Body of pancreas (tissue), 4 donors: ENCODE results near the gene MXRA7. TPM values are rescaled to one million over a fixed set of nuclear protein-coding genes. Genes with fewer than 3 reads are reported as not detected.
"Not testable (repeated sequence)": the region's sequence is repeated elsewhere in the genome, so short reads cannot be mapped to it uniquely, and the experiment has no call there.

Experiments
- ATAC-seq: fragments of 150-250 bp; one replicate; pipeline ENCODE4 v1.9.1; 2016
- DNase-seq, 4 donors: peaks; one replicate each; pipeline ENCODE4 v3.0.0-alpha.2; 2019
- H3K27ac ChIP-seq, 4 donors: fragments of 200-600 bp; sonication (generic); 1 replicate in 3 of 4; 2 replicates in 1 of 4; pipeline versions ENCODE4 v1.5.1 to v1.6.1; 2016 to 2019; ENCODE audit warnings: mild to moderate bottlenecking in 1 of 4, mixed read lengths in 1 of 4, moderate library complexity in 1 of 4
- H3K27me3 ChIP-seq, 2 donors: fragments of 200-600 bp; sonication (generic); one replicate each; pipeline ENCODE4 v1.6.0; 2016; ENCODE audit warnings: mild to moderate bottlenecking in 1 of 2
- H3K36me3 ChIP-seq, 2 donors: fragments of 200-600 bp; sonication (generic); replicated peaks in 1 of 2; 2 replicates each; pipeline ENCODE4 v1.5.1; 2016; ENCODE audit warnings: low read depth in 2 of 2; ENCODE audit not compliant: insufficient read depth in 1 of 2
- H3K4me1 ChIP-seq: fragments of 200-600 bp; sonication (generic); one replicate; pipeline ENCODE4 v1.6.0; 2016
- H3K4me3 ChIP-seq, 2 donors: fragments of 200-600 bp; sonication (generic); 1 replicate in 1 of 2; 2 replicates in 1 of 2; pipeline ENCODE4 v1.5.1; 2016 to 2019
- H3K9me3 ChIP-seq, 3 donors: fragments of 200-600 bp; sonication (generic); 1 replicate in 2 of 3; 2 replicates in 1 of 3; pipeline ENCODE4 v1.5.1; 2016
- CTCF ChIP-seq, 7 experiments: fragments of 450-650 bp in 4 of 7; fragments of 200-600 bp in 3 of 7; sonication (generic) in 3 of 7; IDR thresholded peaks; one replicate each; pipeline ENCODE4 v1.5.1; 2016 to 2019; ENCODE audit warnings: antibody characterized with exemption in 7 of 7
- POLR2A ChIP-seq, 3 donors: fragments of 450-650 bp; IDR thresholded peaks; one replicate each; pipeline ENCODE4 v1.6.1; 2016; ENCODE audit warnings: antibody characterized with exemption in 3 of 3, mild to moderate bottlenecking in 2 of 3
- WGBS, 2 donors: methylation state at CpG; one replicate each; pipeline ENCODE4 v1.1.5; 2017; 5-methylcytosine and 5-hydroxymethylcytosine counted together
- intact Hi-C: fragments of 100-400 bp; cut with DNase I; formaldehyde crosslinking; loops from one replicate; pipeline ENCODE4 v1.15.1; 2023
- total RNA-seq, 2 donors: library from RNA; depleted of rRNA; stranded (reverse); fragments of >200 nt; gene quantifications; one replicate each; pipeline ENCODE4 v1.1.0, GENCODE V29; 2016

The MXRA7 gene
- total RNA-seq, 2 donors from 2014 or later: 71.9 to 87.4 TPM

- intact Hi-C loops: loop anchor here (10.0 kb wide), 1 partner anchor 191 kb away; no protein-coding TSS in a partner anchor
- Histone ChIP-seq H3K27me3 (no peaks in the 10 kb centered on the region), H3K27ac (peak overlapping the region in 2 of 4 donors; percentile 8 to 60), H3K9me3 (no peaks in the 10 kb centered on the region), H3K4me3 (no peak overlapping the region), H3K4me1 (peaks cover 19% of the 10 kb centered on the region), H3K36me3 (peaks cover 15 to 48% of the 10 kb centered on the region in 2 donors)
- DNase-seq: peak in 1 of 4 donors; percentile 70
- WGBS, 2 donors: 73 to 79% methylated on average over 13 of the region's 13 CpGs
- TF ChIP-seq POLR2A (IDR thresholded peaks at IDR 0.05): peak in 1 of 3 donors; percentile 6
- no peak for TF ChIP-seq CTCF (IDR thresholded peaks at IDR 0.05)
- peak; percentile 34 for ATAC-seq
Observed at GRCh38 chr17:76716146-76716838, 5.5 kb upstream of the MXRA7 start.

GRCh38 chr17:76715496-76715830 is 4.7 kb upstream of the MXRA7 start:
- peaks cover 23% of the 10 kb centered on the region for H3K4me1 ChIP-seq
- H3K36me3 ChIP-seq: peaks cover 11 to 40% of the 10 kb centered on the region in 2 donors
- H3K27me3 ChIP-seq: no peaks in the 10 kb centered on the region
- TF ChIP-seq POLR2A (IDR thresholded peaks at IDR 0.05): no peak
- intact Hi-C loops: loop anchor here (10.0 kb wide), 1 partner anchor 191 kb away; no protein-coding TSS in a partner anchor
- DNase-seq: no peak
- H3K27ac ChIP-seq: peak overlapping the region in 2 of 4 donors; percentile 7 to 60
- no peaks in the 10 kb centered on the region for H3K9me3 ChIP-seq
- ATAC-seq: no peak
- no peak overlapping the region for H3K4me3 ChIP-seq
- 60 to 78% methylated on average over 2 of the region's 2 CpGs for WGBS, 2 donors

GRCh38 chr17:76714822-76715495 is 4.2 kb upstream of the MXRA7 start:
- DNase-seq: peak; percentile 59 to 80 (median 70)
- TF ChIP-seq POLR2A (IDR thresholded peaks at IDR 0.05): no peak
- TF ChIP-seq CTCF (IDR thresholded peaks at IDR 0.05): peak; percentile 60 to 90 (median 70)
- Histone ChIP-seq H3K4me3 (no peak overlapping the region), H3K27me3 (no peaks in the 10 kb centered on the region), H3K36me3 (peaks cover 11 to 35% of the 10 kb centered on the region in 2 donors), H3K9me3 (no peaks in the 10 kb centered on the region), H3K27ac (peak overlapping the region in 2 of 4 donors; percentile 7 to 60), H3K4me1 (peaks cover 25% of the 10 kb centered on the region)
- intact Hi-C loops: loop anchor here (10.0 kb wide), 1 partner anchor 190 kb away; no protein-coding TSS in a partner anchor
- ATAC-seq: no peak
- WGBS, 2 donors: 24 to 28% methylated on average over 4 of the region's 4 CpGs

- Histone ChIP-seq H3K27ac (no peak overlapping the region), H3K27me3 (no peaks in the 10 kb centered on the region), H3K4me3 (no peak overlapping the region), H3K4me1 (peaks cover 31% of the 10 kb centered on the region), H3K9me3 (no peaks in the 10 kb centered on the region), H3K36me3 (peaks cover 7 to 29% of the 10 kb centered on the region in 2 donors)
- DNase-seq (no peak), ATAC-seq (no peak)
- intact Hi-C loops: loop anchor here (10.0 kb wide), 1 partner anchor 190 kb away; no protein-coding TSS in a partner anchor
- TF ChIP-seq CTCF (IDR thresholded peaks at IDR 0.05) (no peak), POLR2A (IDR thresholded peaks at IDR 0.05) (no peak)
- 78 to 86% methylated on average over 4 to 5 of the region's 5 CpGs for WGBS, 2 donors
Observed at GRCh38 chr17:76714336-76714735, 3.6 kb upstream of the MXRA7 start.

GRCh38 chr17:76713765-76714164 is 3.0 kb upstream of the MXRA7 start:
- peaks cover 4 to 24% of the 10 kb centered on the region in 2 donors for H3K36me3 ChIP-seq
- 93 to 95% methylated on average over 7 of the region's 7 CpGs for WGBS, 2 donors
- H3K27me3 ChIP-seq: no peaks in the 10 kb centered on the region
- ATAC-seq (no peak), DNase-seq (no peak)
- no peaks in the 10 kb centered on the region for H3K9me3 ChIP-seq
- no peak overlapping the region for H3K4me3 ChIP-seq
- H3K27ac ChIP-seq: no peak overlapping the region
- TF ChIP-seq CTCF (IDR thresholded peaks at IDR 0.05): no peak
- TF ChIP-seq POLR2A (IDR thresholded peaks at IDR 0.05): no peak
- intact Hi-C loops: loop anchor here (10.0 kb wide), 1 partner anchor 189 kb away; no protein-coding TSS in a partner anchor
- peaks cover 37% of the 10 kb centered on the region for H3K4me1 ChIP-seq

- H3K27ac ChIP-seq, ATAC-seq, DNase-seq, H3K9me3 ChIP-seq, H3K27me3 ChIP-seq, H3K4me3 ChIP-seq: not testable (repeated sequence)
- H3K4me1 ChIP-seq: peaks cover 51% of the 10 kb centered on the region
- intact Hi-C loops: loop anchor here (10.0 kb wide), 1 partner anchor 188 kb away; no protein-coding TSS in a partner anchor
- peaks cover 0 to 16% of the 10 kb centered on the region in 2 donors for H3K36me3 ChIP-seq
- 46 to 75% methylated on average over 5 to 7 of the region's 7 CpGs for WGBS, 2 donors
Observed at GRCh38 chr17:76712321-76712720, 1.6 kb upstream of the MXRA7 start.

GRCh38 chr17:76709951-76710862 is 558 bp downstream of the MXRA7 start:
- not testable (repeated sequence) for H3K27me3 ChIP-seq, H3K9me3 ChIP-seq, H3K36me3 ChIP-seq
- H3K4me1 ChIP-seq: peaks cover 48% of the 10 kb centered on the region
- H3K27ac ChIP-seq: peak overlapping the region; percentile 65 to 86 (median 82)
- DNase-seq: peak in 1 of 4 donors; percentile 39
- intact Hi-C loops: loop anchor here (10.0 kb wide), 1 partner anchor 185 kb away; no protein-coding TSS in a partner anchor
- peak overlapping the region in 1 of 2 donors; percentile 18 for H3K4me3 ChIP-seq
- WGBS, 2 donors: 10 to 16% methylated on average over 15 to 34 of the region's 79 CpGs
- peak; percentile 43 for ATAC-seq
